ENCODE measurements around the gene KRT76. TPM values are rescaled to one million over a fixed set of nuclear protein-coding genes. Genes with fewer than 3 reads are reported as not detected.

KRT76 gene
- total and polyA plus RNA-seq, 2 experiments from 2014 or later = not detected

DNA sequence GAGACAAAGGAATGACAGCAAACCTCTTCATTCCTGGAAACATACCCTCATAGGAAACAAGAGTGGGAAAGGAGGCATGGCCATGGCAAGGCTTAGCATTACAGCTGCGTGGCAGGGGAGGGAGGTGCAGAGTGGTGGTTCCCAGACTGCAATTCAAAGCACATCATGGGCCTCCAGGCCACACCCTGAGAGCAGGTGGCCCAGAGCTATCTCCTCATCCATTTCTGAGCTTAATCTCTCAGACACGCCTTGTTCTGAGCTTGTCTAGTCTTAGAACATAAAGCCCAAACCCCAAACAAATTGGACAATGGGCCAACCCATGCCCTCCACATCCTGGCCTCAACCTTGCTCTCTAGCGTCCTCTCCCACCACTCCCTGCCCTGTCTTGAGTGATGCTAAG is 24.6 kb upstream of the KRT76 start:
- no peak for ATAC-seq
- H3K27ac Mint-ChIP-seq = no peak overlapping the region
- TF ChIP-seq EZH2phosphoT487 (IDR thresholded peaks at IDR 0.05; ENCODE audit: unreplicated experiment) (no peak), CREB1 (CRISPR knock-in tag; IDR thresholded peaks at IDR 0.05; ENCODE audit: low read depth) (no peak), ZNF114 (CRISPR knock-in tag; IDR thresholded peaks at IDR 0.05) (no peak), JUNB (IDR thresholded peaks at IDR 0.05; ENCODE audit: unreplicated experiment) (no peak), EZH2 (IDR thresholded peaks at IDR 0.05; ENCODE audit: low read depth, unreplicated experiment) (no peak), STAT1 (IDR thresholded peaks at IDR 0.05; ENCODE audit: unreplicated experiment) (no peak), NANOG (IDR thresholded peaks at IDR 0.05; ENCODE audit: borderline replicate concordance) (no peak), ZNF331 (CRISPR knock-in tag; IDR thresholded peaks at IDR 0.05; ENCODE audit: low read depth) (no peak), POLR2AphosphoS5 (IDR thresholded peaks at IDR 0.05; ENCODE audit: low read depth) (no peak)
- TF ChIP-seq, protein P1, sequence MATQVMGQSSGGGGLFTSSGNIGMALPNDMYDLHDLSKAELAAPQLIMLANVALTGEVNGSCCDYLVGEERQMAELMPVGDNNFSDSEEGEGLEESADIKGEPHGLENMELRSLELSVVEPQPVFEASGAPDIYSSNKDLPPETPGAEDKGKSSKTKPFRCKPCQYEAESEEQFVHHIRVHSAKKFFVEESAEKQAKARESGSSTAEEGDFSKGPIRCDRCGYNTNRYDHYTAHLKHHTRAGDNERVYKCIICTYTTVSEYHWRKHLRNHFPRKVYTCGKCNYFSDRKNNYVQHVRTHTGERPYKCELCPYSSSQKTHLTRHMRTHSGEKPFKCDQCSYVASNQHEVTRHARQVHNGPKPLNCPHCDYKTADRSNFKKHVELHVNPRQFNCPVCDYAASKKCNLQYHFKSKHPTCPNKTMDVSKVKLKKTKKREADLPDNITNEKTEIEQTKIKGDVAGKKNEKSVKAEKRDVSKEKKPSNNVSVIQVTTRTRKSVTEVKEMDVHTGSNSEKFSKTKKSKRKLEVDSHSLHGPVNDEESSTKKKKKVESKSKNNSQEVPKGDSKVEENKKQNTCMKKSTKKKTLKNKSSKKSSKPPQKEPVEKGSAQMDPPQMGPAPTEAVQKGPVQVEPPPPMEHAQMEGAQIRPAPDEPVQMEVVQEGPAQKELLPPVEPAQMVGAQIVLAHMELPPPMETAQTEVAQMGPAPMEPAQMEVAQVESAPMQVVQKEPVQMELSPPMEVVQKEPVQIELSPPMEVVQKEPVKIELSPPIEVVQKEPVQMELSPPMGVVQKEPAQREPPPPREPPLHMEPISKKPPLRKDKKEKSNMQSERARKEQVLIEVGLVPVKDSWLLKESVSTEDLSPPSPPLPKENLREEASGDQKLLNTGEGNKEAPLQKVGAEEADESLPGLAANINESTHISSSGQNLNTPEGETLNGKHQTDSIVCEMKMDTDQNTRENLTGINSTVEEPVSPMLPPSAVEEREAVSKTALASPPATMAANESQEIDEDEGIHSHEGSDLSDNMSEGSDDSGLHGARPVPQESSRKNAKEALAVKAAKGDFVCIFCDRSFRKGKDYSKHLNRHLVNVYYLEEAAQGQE (IDR thresholded peaks at IDR 0.05; ENCODE audit: unreplicated experiment) = no peak
- TF ChIP-seq, protein P2, sequence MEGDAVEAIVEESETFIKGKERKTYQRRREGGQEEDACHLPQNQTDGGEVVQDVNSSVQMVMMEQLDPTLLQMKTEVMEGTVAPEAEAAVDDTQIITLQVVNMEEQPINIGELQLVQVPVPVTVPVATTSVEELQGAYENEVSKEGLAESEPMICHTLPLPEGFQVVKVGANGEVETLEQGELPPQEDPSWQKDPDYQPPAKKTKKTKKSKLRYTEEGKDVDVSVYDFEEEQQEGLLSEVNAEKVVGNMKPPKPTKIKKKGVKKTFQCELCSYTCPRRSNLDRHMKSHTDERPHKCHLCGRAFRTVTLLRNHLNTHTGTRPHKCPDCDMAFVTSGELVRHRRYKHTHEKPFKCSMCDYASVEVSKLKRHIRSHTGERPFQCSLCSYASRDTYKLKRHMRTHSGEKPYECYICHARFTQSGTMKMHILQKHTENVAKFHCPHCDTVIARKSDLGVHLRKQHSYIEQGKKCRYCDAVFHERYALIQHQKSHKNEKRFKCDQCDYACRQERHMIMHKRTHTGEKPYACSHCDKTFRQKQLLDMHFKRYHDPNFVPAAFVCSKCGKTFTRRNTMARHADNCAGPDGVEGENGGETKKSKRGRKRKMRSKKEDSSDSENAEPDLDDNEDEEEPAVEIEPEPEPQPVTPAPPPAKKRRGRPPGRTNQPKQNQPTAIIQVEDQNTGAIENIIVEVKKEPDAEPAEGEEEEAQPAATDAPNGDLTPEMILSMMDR (conservative IDR thresholded peaks at IDR 0.05; ENCODE audit: low read depth in 2 of 2) = no peak
- TF ChIP-seq, protein P3, sequence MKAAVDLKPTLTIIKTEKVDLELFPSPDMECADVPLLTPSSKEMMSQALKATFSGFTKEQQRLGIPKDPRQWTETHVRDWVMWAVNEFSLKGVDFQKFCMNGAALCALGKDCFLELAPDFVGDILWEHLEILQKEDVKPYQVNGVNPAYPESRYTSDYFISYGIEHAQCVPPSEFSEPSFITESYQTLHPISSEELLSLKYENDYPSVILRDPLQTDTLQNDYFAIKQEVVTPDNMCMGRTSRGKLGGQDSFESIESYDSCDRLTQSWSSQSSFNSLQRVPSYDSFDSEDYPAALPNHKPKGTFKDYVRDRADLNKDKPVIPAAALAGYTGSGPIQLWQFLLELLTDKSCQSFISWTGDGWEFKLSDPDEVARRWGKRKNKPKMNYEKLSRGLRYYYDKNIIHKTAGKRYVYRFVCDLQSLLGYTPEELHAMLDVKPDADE (IDR thresholded peaks at IDR 0.05) = no peak
- TF ChIP-seq, protein P4, sequence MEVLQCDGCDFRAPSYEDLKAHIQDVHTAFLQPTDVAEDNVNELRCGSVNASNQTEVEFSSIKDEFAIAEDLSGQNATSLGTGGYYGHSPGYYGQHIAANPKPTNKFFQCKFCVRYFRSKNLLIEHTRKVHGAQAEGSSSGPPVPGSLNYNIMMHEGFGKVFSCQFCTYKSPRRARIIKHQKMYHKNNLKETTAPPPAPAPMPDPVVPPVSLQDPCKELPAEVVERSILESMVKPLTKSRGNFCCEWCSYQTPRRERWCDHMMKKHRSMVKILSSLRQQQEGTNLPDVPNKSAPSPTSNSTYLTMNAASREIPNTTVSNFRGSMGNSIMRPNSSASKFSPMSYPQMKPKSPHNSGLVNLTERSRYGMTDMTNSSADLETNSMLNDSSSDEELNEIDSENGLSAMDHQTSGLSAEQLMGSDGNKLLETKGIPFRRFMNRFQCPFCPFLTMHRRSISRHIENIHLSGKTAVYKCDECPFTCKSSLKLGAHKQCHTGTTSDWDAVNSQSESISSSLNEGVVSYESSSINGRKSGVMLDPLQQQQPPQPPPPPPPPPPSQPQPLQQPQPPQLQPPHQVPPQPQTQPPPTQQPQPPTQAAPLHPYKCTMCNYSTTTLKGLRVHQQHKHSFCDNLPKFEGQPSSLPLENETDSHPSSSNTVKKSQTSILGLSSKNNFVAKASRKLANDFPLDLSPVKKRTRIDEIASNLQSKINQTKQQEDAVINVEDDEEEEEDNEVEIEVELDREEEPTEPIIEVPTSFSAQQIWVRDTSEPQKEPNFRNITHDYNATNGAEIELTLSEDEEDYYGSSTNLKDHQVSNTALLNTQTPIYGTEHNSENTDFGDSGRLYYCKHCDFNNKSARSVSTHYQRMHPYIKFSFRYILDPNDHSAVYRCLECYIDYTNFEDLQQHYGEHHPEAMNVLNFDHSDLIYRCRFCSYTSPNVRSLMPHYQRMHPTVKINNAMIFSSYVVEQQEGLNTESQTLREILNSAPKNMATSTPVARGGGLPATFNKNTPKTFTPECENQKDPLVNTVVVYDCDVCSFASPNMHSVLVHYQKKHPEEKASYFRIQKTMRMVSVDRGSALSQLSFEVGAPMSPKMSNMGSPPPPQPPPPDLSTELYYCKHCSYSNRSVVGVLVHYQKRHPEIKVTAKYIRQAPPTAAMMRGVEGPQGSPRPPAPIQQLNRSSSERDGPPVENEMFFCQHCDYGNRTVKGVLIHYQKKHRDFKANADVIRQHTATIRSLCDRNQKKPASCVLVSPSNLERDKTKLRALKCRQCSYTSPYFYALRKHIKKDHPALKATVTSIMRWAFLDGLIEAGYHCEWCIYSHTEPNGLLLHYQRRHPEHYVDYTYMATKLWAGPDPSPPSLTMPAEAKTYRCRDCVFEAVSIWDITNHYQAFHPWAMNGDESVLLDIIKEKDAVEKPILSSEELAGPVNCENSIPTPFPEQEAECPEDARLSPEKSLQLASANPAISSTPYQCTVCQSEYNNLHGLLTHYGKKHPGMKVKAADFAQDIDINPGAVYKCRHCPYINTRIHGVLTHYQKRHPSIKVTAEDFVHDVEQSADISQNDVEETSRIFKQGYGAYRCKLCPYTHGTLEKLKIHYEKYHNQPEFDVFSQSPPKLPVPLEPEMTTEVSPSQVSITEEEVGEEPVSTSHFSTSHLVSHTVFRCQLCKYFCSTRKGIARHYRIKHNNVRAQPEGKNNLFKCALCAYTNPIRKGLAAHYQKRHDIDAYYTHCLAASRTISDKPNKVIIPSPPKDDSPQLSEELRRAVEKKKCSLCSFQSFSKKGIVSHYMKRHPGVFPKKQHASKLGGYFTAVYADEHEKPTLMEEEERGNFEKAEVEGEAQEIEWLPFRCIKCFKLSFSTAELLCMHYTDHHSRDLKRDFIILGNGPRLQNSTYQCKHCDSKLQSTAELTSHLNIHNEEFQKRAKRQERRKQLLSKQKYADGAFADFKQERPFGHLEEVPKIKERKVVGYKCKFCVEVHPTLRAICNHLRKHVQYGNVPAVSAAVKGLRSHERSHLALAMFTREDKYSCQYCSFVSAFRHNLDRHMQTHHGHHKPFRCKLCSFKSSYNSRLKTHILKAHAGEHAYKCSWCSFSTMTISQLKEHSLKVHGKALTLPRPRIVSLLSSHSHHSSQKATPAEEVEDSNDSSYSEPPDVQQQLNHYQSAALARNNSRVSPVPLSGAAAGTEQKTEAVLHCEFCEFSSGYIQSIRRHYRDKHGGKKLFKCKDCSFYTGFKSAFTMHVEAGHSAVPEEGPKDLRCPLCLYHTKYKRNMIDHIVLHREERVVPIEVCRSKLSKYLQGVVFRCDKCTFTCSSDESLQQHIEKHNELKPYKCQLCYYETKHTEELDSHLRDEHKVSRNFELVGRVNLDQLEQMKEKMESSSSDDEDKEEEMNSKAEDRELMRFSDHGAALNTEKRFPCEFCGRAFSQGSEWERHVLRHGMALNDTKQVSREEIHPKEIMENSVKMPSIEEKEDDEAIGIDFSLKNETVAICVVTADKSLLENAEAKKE (CRISPR knock-in tag; IDR thresholded peaks at IDR 0.05) = no peak
- Histone ChIP-seq H3K27ac (ENCODE audit: low read depth) (no peak overlapping the region), H3K4me3 (no peak overlapping the region), H3K9me2 (ENCODE audit: insufficient read depth) (peaks cover 5% of the 10 kb centered on the region; the same call in 1 of the 2 replicates), H3F3A (replicated peaks; ENCODE audit: low read depth) (no peaks in the 10 kb centered on the region), H3K4me2 (no peak overlapping the region), H4K20me1 (replicated peaks; ENCODE audit: insufficient read depth) (no peaks in the 10 kb centered on the region), H3K36me3 (ENCODE audit: insufficient read depth) (no peaks in the 10 kb centered on the region), H3K4me1 (ENCODE audit: insufficient read depth) (peaks cover 38% of the 10 kb centered on the region), H3K79me2 (replicated peaks; ENCODE audit: insufficient read depth) (no peaks in the 10 kb centered on the region), H3K27me3 (ENCODE audit: insufficient read depth) (no peaks in the 10 kb centered on the region), H2AFZ (no peak overlapping the region)
- no peaks in the 10 kb centered on the region for H3K36me3 Mint-ChIP-seq (ENCODE audit: low read depth)
- H3K27me3 Mint-ChIP-seq (ENCODE audit: insufficient read depth, low read depth, poor library complexity) = peaks cover 4% of the 10 kb centered on the region
- peaks cover 41% of the 10 kb centered on the region for H3K4me1 Mint-ChIP-seq
- H3K9me3 Mint-ChIP-seq = no peaks in the 10 kb centered on the region
- H3K4me3 Mint-ChIP-seq = no peak overlapping the region
- DNase-seq (ENCODE audit: low spot score) = no peak

Data from GM23338 (cell line).